ENCODE results near the gene NCAPD2. TPM values are rescaled to one million over a fixed set of nuclear protein-coding genes. Genes with fewer than 3 reads are reported as not detected.
A peak's percentile ranks its signal among the peaks of the same experiment; 100 is the strongest.

The NCAPD2 gene
- polyA plus RNA-seq, 1 of the 3 experiments (the other 2 are of a cell fraction): 46.9 TPM

DNA sequence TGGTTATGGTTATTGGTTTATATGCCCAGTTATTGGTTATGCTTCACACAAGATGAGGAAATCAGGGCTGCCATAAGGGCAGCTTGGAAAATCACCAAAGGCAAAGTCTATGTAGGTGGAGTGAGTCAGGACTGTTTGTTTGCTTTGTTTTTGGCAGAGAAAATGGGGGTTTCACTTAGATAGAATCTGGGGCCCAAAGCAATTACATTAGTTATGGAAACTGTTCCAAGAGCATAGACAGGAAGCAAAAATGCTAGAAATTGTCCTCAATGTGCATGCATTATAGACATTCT lies 25.7 kb upstream of the NCAPD2 start:
- no peak for DNase-seq
- H3K4me2 ChIP-seq: peak overlapping the region; percentile 98; the same call in 1 of the 2 replicates
- TF ChIP-seq CHD2 (IDR thresholded peaks at IDR 0.05; ENCODE audit: low read length, partially characterized antibody) (no peak), ELF1 (IDR thresholded peaks at IDR 0.05) (no peak), EZH2phosphoT487 (IDR thresholded peaks at IDR 0.05; ENCODE audit: borderline replicate concordance, low read depth) (no peak), RXRA (IDR thresholded peaks at IDR 0.05; ENCODE audit: borderline replicate concordance, low read depth) (no peak), FOXM1 (IDR thresholded peaks at IDR 0.05; ENCODE audit: low read depth) (no peak), USF1 (IDR thresholded peaks at IDR 0.05; ENCODE audit: borderline replicate concordance, low read depth) (no peak), POLR2AphosphoS5 (IDR thresholded peaks at IDR 0.05; ENCODE audit: low read depth, low read length) (no peak), SIN3A (IDR thresholded peaks at IDR 0.05; ENCODE audit: borderline replicate concordance, low read depth, low read length) (no peak), GATA2 (CRISPR knock-in tag; IDR thresholded peaks at IDR 0.05) (no peak)
- TF ChIP-seq, protein P1, sequence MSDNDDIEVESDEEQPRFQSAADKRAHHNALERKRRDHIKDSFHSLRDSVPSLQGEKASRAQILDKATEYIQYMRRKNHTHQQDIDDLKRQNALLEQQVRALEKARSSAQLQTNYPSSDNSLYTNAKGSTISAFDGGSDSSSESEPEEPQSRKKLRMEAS (IDR thresholded peaks at IDR 0.05; ENCODE audit: low read depth): no peak
- peaks cover 11% of the 10 kb centered on the region for H3F3A ChIP-seq (replicated peaks; ENCODE audit: insufficient read depth)
- no peak overlapping the region for H3K27ac ChIP-seq (ENCODE audit: low read depth in 2 of 2, low read length in 1 of 2)
- ChIA-PET POLR2A (no interaction called here), CTCF (interaction anchor here (0.6 to 4.1 kb wide), 3 partner anchors 24 to 480 kb away, joined by 4 to 16 read pairs (median 9); partner anchors contain the start of gene MRPL51)
- no peaks in the 10 kb centered on the region for H4K20me1 ChIP-seq (ENCODE audit: insufficient read depth)
- H3K9me3 ChIP-seq: no peaks in the 10 kb centered on the region
- H3K36me3 ChIP-seq (replicated peaks in 1 of 2; ENCODE audit: control insufficient read depth in 1 of 2, insufficient read depth in 2 of 2, low read length in 1 of 2): peaks cover 24 to 25% of the 10 kb centered on the region in 2 experiments
- no peaks in the 10 kb centered on the region for H3K27me3 ChIP-seq (ENCODE audit: insufficient read depth)
- no peaks in the 10 kb centered on the region for H3K9me2 ChIP-seq
- H3K4me3 ChIP-seq (ENCODE audit: low read depth in 2 of 2, low read length in 1 of 2): no peak overlapping the region
- H3K79me2 ChIP-seq (ENCODE audit: insufficient read depth): peaks cover 37% of the 10 kb centered on the region
- H3K4me1 ChIP-seq (ENCODE audit: control insufficient read depth in 1 of 2, insufficient read depth in 2 of 2, low read depth in 1 of 2, low read length in 1 of 2): peaks cover 0 to 13% of the 10 kb centered on the region in 2 experiments; a peak in 2 of 4 replicates
- no peak overlapping the region for H2AFZ ChIP-seq (ENCODE audit: low read depth)
- H3K9ac ChIP-seq: no peak overlapping the region

- no peak for TF ChIP-seq MXI1 (IDR thresholded peaks at IDR 0.05; ENCODE audit: low read depth, low read length)
- TF ChIP-seq GATA2 (CRISPR knock-in tag; IDR thresholded peaks at IDR 0.05): no peak
- TF ChIP-seq FOSL2 (IDR thresholded peaks at IDR 0.05; ENCODE audit: borderline replicate concordance, low read depth): no peak
- no peak for TF ChIP-seq IRF3 (IDR thresholded peaks at IDR 0.05; ENCODE audit: low read depth, low read length)
- ChIA-PET CTCF (interaction anchor here (3.0 to 4.1 kb wide), 3 partner anchors 24 to 69 kb away, joined by 9 to 16 read pairs (median 15); partner anchors contain the start of gene MRPL51), POLR2A (interaction anchor here (2.1 to 2.9 kb wide), 3 partner anchors 18 to 144 kb away, joined by 9 to 19 read pairs (median 16); partner anchors contain the start of gene TAPBPL)
- no peaks in the 10 kb centered on the region for H4K20me1 ChIP-seq (ENCODE audit: insufficient read depth)
- H3F3A ChIP-seq (replicated peaks; ENCODE audit: insufficient read depth): peaks cover 11% of the 10 kb centered on the region
- H3K9me3 ChIP-seq: no peaks in the 10 kb centered on the region
- peak overlapping the region; percentile 87; the same call in 1 of the 2 replicates for H3K9ac ChIP-seq
- peak overlapping the region in 1 of 2 experiments; percentile 92; a peak in 3 of 4 replicates for H3K4me3 ChIP-seq (ENCODE audit: low read depth in 2 of 2, low read length in 1 of 2)
- H2AFZ ChIP-seq (ENCODE audit: low read depth): no peak overlapping the region
- peaks cover 37% of the 10 kb centered on the region for H3K79me2 ChIP-seq (ENCODE audit: insufficient read depth)
- no peak overlapping the region for H3K27ac ChIP-seq (ENCODE audit: low read depth in 2 of 2, low read length in 1 of 2)
- WGBS (ENCODE audit: low lambda C conversion rate): 71% methylated on average over 6 of the region's 6 CpGs
- H3K36me3 ChIP-seq (replicated peaks in 1 of 2; ENCODE audit: control insufficient read depth in 1 of 2, insufficient read depth in 2 of 2, low read length in 1 of 2): peaks cover 17 to 22% of the 10 kb centered on the region in 2 experiments
- no peak for DNase-seq
- H3K27me3 ChIP-seq (ENCODE audit: insufficient read depth): no peaks in the 10 kb centered on the region
- peak overlapping the region; percentile 98 for H3K4me2 ChIP-seq
- H3K9me2 ChIP-seq: no peaks in the 10 kb centered on the region
- H3K4me1 ChIP-seq (ENCODE audit: control insufficient read depth in 1 of 2, insufficient read depth in 2 of 2, low read depth in 1 of 2, low read length in 1 of 2): peaks cover 0 to 13% of the 10 kb centered on the region in 2 experiments; a peak in 2 of 4 replicates
Observed at GRCh38 chr12:6469092-6469491, 24.8 kb upstream of the NCAPD2 start.
